ENCODE data around the gene ABTB2. TPM values are rescaled to one million over a fixed set of nuclear protein-coding genes. Genes with fewer than 3 reads are reported as not detected.

The ABTB2 gene
- polyA plus RNA-seq, 1 of the 3 experiments (the other 2 are of a cell fraction), result 7.8 TPM

DNA sequence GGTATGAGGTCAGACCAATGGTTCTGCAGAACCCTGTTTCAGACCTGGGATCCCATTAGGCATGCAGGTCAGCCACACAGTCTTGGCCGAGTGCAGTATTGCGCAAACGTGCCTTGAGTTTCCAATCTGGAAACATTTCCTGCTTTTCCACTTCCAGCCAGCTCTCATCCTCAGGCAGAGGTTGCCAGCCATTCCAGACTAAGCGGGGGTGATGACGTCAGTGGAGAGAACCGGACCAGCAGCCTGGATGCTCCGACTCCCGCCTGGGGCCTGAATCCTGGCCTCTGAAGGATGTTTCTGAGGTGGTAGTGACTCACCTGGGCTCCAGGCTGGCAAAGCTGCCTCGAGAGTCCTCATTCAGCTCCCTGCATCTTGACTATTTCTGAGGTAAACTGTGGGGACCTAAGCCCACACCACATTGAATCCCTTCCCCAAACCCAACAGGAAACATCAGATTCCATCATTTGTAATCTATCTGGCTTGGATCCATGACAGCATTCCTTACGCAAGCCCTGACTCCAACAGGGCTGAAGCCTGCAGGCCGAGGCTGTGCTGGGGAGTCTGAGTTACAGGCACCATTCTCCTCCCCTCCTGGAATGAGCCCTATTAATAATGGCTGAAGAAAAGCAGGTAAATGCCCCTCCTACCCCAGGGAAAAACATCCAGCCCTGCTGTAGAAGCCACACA, 83.0 kb downstream of the ABTB2 start (continued):
- TF ChIP-seq, protein P1, sequence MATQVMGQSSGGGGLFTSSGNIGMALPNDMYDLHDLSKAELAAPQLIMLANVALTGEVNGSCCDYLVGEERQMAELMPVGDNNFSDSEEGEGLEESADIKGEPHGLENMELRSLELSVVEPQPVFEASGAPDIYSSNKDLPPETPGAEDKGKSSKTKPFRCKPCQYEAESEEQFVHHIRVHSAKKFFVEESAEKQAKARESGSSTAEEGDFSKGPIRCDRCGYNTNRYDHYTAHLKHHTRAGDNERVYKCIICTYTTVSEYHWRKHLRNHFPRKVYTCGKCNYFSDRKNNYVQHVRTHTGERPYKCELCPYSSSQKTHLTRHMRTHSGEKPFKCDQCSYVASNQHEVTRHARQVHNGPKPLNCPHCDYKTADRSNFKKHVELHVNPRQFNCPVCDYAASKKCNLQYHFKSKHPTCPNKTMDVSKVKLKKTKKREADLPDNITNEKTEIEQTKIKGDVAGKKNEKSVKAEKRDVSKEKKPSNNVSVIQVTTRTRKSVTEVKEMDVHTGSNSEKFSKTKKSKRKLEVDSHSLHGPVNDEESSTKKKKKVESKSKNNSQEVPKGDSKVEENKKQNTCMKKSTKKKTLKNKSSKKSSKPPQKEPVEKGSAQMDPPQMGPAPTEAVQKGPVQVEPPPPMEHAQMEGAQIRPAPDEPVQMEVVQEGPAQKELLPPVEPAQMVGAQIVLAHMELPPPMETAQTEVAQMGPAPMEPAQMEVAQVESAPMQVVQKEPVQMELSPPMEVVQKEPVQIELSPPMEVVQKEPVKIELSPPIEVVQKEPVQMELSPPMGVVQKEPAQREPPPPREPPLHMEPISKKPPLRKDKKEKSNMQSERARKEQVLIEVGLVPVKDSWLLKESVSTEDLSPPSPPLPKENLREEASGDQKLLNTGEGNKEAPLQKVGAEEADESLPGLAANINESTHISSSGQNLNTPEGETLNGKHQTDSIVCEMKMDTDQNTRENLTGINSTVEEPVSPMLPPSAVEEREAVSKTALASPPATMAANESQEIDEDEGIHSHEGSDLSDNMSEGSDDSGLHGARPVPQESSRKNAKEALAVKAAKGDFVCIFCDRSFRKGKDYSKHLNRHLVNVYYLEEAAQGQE (IDR thresholded peaks at IDR 0.05; ENCODE audit: low read depth, low read length), result peak; percentile 65
- TF ChIP-seq RXRA (IDR thresholded peaks at IDR 0.05; ENCODE audit: borderline replicate concordance, low read depth) (no peak), MXI1 (IDR thresholded peaks at IDR 0.05; ENCODE audit: low read depth, low read length) (no peak), YY1 (IDR thresholded peaks at IDR 0.05; ENCODE audit: low read depth) (no peak), NFIC (IDR thresholded peaks at IDR 0.05; ENCODE audit: borderline replicate concordance) (peak; percentile 79), GABPA (IDR thresholded peaks at IDR 0.05; ENCODE audit: low read depth) (no peak), CHD2 (IDR thresholded peaks at IDR 0.05; ENCODE audit: low read length, partially characterized antibody) (no peak), JUND (IDR thresholded peaks at IDR 0.05) (no peak; the same call in 1 of the 2 replicates), POLR2AphosphoS5 (IDR thresholded peaks at IDR 0.05; ENCODE audit: low read depth, low read length) (no peak), TAF1 (IDR thresholded peaks at IDR 0.05; ENCODE audit: borderline replicate concordance, low read depth, low read length) (no peak), EP300 (IDR thresholded peaks at IDR 0.05; ENCODE audit: borderline replicate concordance in 1 of 2, low read depth in 1 of 2, low read length in 1 of 2) (peak in 1 of 2 experiments; percentile 35; a peak in 1 of 4 replicates), NRF1 (IDR thresholded peaks at IDR 0.05; ENCODE audit: low read depth, low read length) (no peak), TCF12 (IDR thresholded peaks at IDR 0.05) (peak; percentile 63), FOXJ3 (CRISPR knock-in tag; IDR thresholded peaks at IDR 0.05) (no peak)
- TF ChIP-seq, protein P2, sequence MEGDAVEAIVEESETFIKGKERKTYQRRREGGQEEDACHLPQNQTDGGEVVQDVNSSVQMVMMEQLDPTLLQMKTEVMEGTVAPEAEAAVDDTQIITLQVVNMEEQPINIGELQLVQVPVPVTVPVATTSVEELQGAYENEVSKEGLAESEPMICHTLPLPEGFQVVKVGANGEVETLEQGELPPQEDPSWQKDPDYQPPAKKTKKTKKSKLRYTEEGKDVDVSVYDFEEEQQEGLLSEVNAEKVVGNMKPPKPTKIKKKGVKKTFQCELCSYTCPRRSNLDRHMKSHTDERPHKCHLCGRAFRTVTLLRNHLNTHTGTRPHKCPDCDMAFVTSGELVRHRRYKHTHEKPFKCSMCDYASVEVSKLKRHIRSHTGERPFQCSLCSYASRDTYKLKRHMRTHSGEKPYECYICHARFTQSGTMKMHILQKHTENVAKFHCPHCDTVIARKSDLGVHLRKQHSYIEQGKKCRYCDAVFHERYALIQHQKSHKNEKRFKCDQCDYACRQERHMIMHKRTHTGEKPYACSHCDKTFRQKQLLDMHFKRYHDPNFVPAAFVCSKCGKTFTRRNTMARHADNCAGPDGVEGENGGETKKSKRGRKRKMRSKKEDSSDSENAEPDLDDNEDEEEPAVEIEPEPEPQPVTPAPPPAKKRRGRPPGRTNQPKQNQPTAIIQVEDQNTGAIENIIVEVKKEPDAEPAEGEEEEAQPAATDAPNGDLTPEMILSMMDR (IDR thresholded peaks at IDR 0.05), result no peak
- TF ChIP-seq, protein P3, sequence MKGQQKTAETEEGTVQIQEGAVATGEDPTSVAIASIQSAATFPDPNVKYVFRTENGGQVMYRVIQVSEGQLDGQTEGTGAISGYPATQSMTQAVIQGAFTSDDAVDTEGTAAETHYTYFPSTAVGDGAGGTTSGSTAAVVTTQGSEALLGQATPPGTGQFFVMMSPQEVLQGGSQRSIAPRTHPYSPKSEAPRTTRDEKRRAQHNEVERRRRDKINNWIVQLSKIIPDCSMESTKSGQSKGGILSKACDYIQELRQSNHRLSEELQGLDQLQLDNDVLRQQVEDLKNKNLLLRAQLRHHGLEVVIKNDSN (IDR thresholded peaks at IDR 0.05; ENCODE audit: borderline replicate concordance, low read depth), result no peak

Measured in SK-N-SH (cell line).